Vagina (tissue), 2 donors: ENCODE data around the gene NOL7. TPM values are rescaled to one million over a fixed set of nuclear protein-coding genes. Genes with fewer than 3 reads are reported as not detected.
A peak's percentile ranks its signal among the peaks of the same experiment; 100 is the strongest.

ENCODE experiments used
- DNase-seq, 2 donors: peaks; one replicate each; pipeline ENCODE4 v3.0.0-alpha.2; 2017; ENCODE audit errors: extremely low spot score in 2 of 2
- H3K27ac ChIP-seq: fragments of 200-600 bp; sonication (generic); one replicate; pipeline ENCODE4 v1.5.1; 2019
- H3K27me3 ChIP-seq: fragments of 200-600 bp; sonication (generic); one replicate; pipeline ENCODE4 v1.5.1; 2019
- H3K36me3 ChIP-seq, 2 donors: fragments of 200-600 bp; sonication (generic); one replicate each; pipeline ENCODE4 v1.5.1; 2017 to 2019
- H3K4me1 ChIP-seq: fragments of 200-600 bp; sonication (generic); one replicate; pipeline ENCODE4 v1.5.1; 2019
- H3K4me3 ChIP-seq, 2 donors: fragments of 200-600 bp; sonication (generic); 1 replicate in 1 of 2; 2 replicates in 1 of 2; pipeline ENCODE4 v1.5.1; 2016 to 2019
- H3K9me3 ChIP-seq: fragments of 200-600 bp; sonication (generic); one replicate; pipeline ENCODE4 v1.5.1; 2019
- POLR2A ChIP-seq, 2 donors: fragments of 450-650 bp; IDR thresholded peaks; one replicate each; pipeline ENCODE4 v1.6.1; 2017; ENCODE audit warnings: antibody characterized with exemption in 2 of 2, mild to moderate bottlenecking in 2 of 2, moderate library complexity in 2 of 2
- POLR2AphosphoS5 ChIP-seq, 2 donors: sonication (generic); formaldehyde crosslinking; IDR thresholded peaks; one replicate each; pipeline ENCODE4 v1.9.0; 2017; ENCODE audit warnings: antibody characterized with exemption in 2 of 2, mild to moderate bottlenecking in 2 of 2, low read depth in 1 of 2; ENCODE audit not compliant: insufficient read depth in 1 of 2
- intact Hi-C: fragments of 100-400 bp; cut with DNase I; formaldehyde crosslinking; loops from one replicate; pipeline ENCODE4 v1.15.1; 2023
- total RNA-seq: library from RNA; depleted of rRNA; stranded (reverse); fragments of >200 nt; gene quantifications from one replicate; pipeline ENCODE4 v1.2.3, GENCODE V29; 2016
- TF ChIP-seq, protein P1 (sequence below), 3 experiments: fragments of 450-650 bp in 2 of 3; fragments of 200-600 bp in 1 of 3; sonication (generic) in 1 of 3; IDR thresholded peaks; one replicate each; pipeline ENCODE4 v1.5.1; 2017 to 2019; ENCODE audit warnings: antibody characterized with exemption in 3 of 3, mild to moderate bottlenecking in 2 of 3, moderate library complexity in 2 of 3

Gene NOL7
- total RNA-seq, 1 donor from 2014 or later: 67.0 TPM

GRCh38 chr6:13666194-13667105 is 51.3 kb downstream of the NOL7 start:
- TF ChIP-seq POLR2A (IDR thresholded peaks at IDR 0.05) (no peak), POLR2AphosphoS5 (IDR thresholded peaks at IDR 0.05; ENCODE audit: insufficient read depth in 1 of 2, low read depth in 1 of 2) (peak in 1 of 2 donors; percentile 24)

DNA sequence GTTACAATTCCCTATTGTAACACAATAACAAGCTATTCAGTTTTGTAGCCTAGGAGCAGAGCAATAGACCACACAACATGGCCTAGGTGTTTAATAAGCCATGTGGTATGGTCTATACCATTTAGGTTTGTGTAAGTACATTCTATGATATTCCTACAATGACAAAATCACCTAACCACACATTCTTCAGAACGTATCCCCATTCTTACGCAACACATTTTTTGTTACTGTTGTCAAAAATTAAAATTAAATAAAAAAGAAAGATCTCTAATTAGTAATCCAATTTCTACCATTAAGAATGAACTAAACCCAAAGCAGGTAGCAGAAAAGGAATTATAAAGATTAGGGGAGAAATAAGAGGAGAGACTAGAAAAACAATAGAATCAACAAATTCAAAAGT is 52.5 kb downstream of the NOL7 start:
- intact Hi-C loops: no loop called here
- no peak for TF ChIP-seq POLR2A (IDR thresholded peaks at IDR 0.05)
- no peak overlapping the region for H3K27ac ChIP-seq
- no peak overlapping the region for H3K4me3 ChIP-seq
- H3K9me3 ChIP-seq: no peaks in the 10 kb centered on the region
- peaks cover 70% of the 10 kb centered on the region for H3K4me1 ChIP-seq
- H3K36me3 ChIP-seq: no peaks in the 10 kb centered on the region
- H3K27me3 ChIP-seq: no peaks in the 10 kb centered on the region
- DNase-seq: no peak

More at GRCh38 chr6:13666194-13667105, 51.3 kb downstream of the NOL7 start:
- Histone ChIP-seq H3K27me3 (no peaks in the 10 kb centered on the region), H3K4me3 (no peak overlapping the region), H3K27ac (no peak overlapping the region), H3K9me3 (no peaks in the 10 kb centered on the region), H3K36me3 (no peaks in the 10 kb centered on the region), H3K4me1 (peaks cover 71% of the 10 kb centered on the region)
- DNase-seq: no peak
- intact Hi-C loops: no loop called here

DNA sequence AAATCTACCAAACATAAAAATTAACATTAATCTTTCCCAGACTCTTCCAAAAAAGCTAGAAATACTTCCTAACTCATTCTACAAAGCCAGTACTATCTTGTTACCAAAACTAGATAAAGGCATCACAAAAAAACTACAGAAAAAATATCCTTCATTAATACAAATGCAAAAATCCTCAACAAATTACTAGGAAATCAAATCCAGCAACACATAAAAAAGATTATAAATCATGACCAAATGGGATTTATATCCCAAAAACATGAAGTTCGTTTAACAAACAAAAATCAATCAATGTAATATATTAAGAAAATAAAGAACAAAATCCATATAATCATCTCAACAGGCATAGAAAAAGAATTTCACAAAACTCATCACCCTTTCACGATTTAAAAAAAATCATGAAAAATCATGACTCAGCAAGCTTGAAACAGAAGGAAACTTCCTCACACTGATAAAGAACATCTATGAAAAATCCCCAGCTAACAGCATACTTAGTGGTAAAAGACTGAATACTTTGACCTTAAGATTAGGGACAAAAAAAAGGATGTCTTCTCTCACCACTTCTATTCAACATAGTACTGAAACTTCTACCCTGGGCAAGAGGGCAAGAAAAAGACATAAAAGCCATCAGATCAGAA is 53.3 kb downstream of the NOL7 start:
- H3K4me1 ChIP-seq: peaks cover 62% of the 10 kb centered on the region

DNA sequence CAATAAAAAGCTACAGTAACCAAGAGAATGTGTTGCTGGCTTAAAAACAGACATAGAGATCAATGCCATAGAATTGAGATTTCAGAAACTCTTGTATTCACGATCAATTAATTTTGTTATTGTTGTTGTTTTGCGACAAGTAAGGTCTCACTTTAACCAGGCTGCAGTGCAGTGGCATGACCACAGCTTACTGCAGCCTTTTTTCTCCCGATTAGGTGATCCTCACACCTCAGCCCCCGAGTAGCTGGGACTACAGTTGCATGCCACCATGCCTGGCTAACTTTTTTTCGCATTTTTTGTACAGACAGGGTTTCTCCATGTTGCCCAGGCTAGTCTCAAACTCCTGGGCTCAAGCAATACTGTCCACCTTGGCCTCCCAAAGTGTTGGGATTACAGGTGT is 54.3 kb downstream of the NOL7 start:
- Histone ChIP-seq H3K4me3 (no peak overlapping the region), H3K36me3 (no peaks in the 10 kb centered on the region), H3K4me1 (peaks cover 52% of the 10 kb centered on the region), H3K9me3 (no peaks in the 10 kb centered on the region), H3K27me3 (no peaks in the 10 kb centered on the region), H3K27ac (no peak overlapping the region)
- intact Hi-C loops: no loop called here
- DNase-seq: no peak
- TF ChIP-seq, protein P1, sequence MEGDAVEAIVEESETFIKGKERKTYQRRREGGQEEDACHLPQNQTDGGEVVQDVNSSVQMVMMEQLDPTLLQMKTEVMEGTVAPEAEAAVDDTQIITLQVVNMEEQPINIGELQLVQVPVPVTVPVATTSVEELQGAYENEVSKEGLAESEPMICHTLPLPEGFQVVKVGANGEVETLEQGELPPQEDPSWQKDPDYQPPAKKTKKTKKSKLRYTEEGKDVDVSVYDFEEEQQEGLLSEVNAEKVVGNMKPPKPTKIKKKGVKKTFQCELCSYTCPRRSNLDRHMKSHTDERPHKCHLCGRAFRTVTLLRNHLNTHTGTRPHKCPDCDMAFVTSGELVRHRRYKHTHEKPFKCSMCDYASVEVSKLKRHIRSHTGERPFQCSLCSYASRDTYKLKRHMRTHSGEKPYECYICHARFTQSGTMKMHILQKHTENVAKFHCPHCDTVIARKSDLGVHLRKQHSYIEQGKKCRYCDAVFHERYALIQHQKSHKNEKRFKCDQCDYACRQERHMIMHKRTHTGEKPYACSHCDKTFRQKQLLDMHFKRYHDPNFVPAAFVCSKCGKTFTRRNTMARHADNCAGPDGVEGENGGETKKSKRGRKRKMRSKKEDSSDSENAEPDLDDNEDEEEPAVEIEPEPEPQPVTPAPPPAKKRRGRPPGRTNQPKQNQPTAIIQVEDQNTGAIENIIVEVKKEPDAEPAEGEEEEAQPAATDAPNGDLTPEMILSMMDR (IDR thresholded peaks at IDR 0.05): no peak
- no peak for TF ChIP-seq POLR2A (IDR thresholded peaks at IDR 0.05)
- TF ChIP-seq POLR2AphosphoS5 (IDR thresholded peaks at IDR 0.05; ENCODE audit: insufficient read depth in 1 of 2, low read depth in 1 of 2): no peak

More for the DNA sequence above, 53.3 kb downstream of the NOL7 start:
- TF ChIP-seq, protein P1 (IDR thresholded peaks at IDR 0.05): no peak
- TF ChIP-seq POLR2A (IDR thresholded peaks at IDR 0.05) (no peak), POLR2AphosphoS5 (IDR thresholded peaks at IDR 0.05; ENCODE audit: insufficient read depth in 1 of 2, low read depth in 1 of 2) (no peak)
- Histone ChIP-seq H3K36me3 (no peaks in the 10 kb centered on the region), H3K9me3 (no peaks in the 10 kb centered on the region), H3K27me3 (no peaks in the 10 kb centered on the region), H3K4me3 (no peak overlapping the region), H3K27ac (no peak overlapping the region)
- intact Hi-C loops: no loop called here
- DNase-seq: no peak

Other genes with a start within 250 kb of the NOL7 start
- gene GFOD1, start 127.7 kb upstream of the NOL7 start, total RNA-seq: 16.9 TPM
- 7.1 TPM for gene SIRT5, start 40.7 kb upstream of the NOL7 start, total RNA-seq
- 50.6 TPM for gene RANBP9, start 96.5 kb downstream of the NOL7 start, total RNA-seq
- gene MCUR1, start 199.2 kb downstream of the NOL7 start, total RNA-seq: 15.0 TPM